HG03469 (cell line): Measurements from ENCODE around the gene PLCB1.
"Not testable (repeated sequence)": the region's sequence is repeated elsewhere in the genome, so short reads cannot be mapped to it uniquely, and the experiment has no call there.

Experiments used
- ATAC-seq: cut with Tn5 transposase; IDR thresholded peaks from one replicate; pipeline ENCODE4 v1.9.1; 2021; ENCODE audit warnings: mild to moderate bottlenecking, moderate library complexity, moderate number of reproducible peaks; ENCODE audit not compliant: unreplicated experiment

The PLCB1 gene

GRCh38 chr20:8798505-8798904 lies 666.4 kb downstream of the PLCB1 start:
- ATAC-seq: no peak

GRCh38 chr20:8800089-8800488 lies 668.0 kb downstream of the PLCB1 start:
- no peak for ATAC-seq

GRCh38 chr20:8801686-8802085 lies 669.6 kb downstream of the PLCB1 start:
- no peak for ATAC-seq

GRCh38 chr20:8803065-8803464 lies 671.0 kb downstream of the PLCB1 start:
- no peak for ATAC-seq

- no peak for ATAC-seq
These were observed 671.9 kb downstream of the PLCB1 start for GRCh38 chr20:8803941-8804340.

GRCh38 chr20:8805737-8806442 lies 673.8 kb downstream of the PLCB1 start:
- ATAC-seq: no peak

GRCh38 chr20:8807480-8808201 lies 675.6 kb downstream of the PLCB1 start:
- no peak for ATAC-seq

- no peak for ATAC-seq
These were observed 676.1 kb downstream of the PLCB1 start for GRCh38 chr20:8808202-8808535.

- ATAC-seq: no peak
These were observed 677.3 kb downstream of the PLCB1 start for GRCh38 chr20:8809107-8809953.

- no peak for ATAC-seq
These were observed 679.9 kb downstream of the PLCB1 start for GRCh38 chr20:8811801-8812594.

- ATAC-seq: no peak
These were observed 680.8 kb downstream of the PLCB1 start for GRCh38 chr20:8812817-8813216.

GRCh38 chr20:8815208-8815607 lies 683.1 kb downstream of the PLCB1 start:
- no peak for ATAC-seq

GRCh38 chr20:8829256-8829655 lies 697.2 kb downstream of the PLCB1 start:
- no peak for ATAC-seq

- ATAC-seq: not testable (repeated sequence)
These were observed 702.2 kb downstream of the PLCB1 start for GRCh38 chr20:8834294-8834693.

GRCh38 chr20:8834851-8835250 lies 702.8 kb downstream of the PLCB1 start:
- no peak for ATAC-seq

GRCh38 chr20:8837396-8837795 lies 705.3 kb downstream of the PLCB1 start:
- no peak for ATAC-seq

GRCh38 chr20:8842525-8842924 lies 710.5 kb downstream of the PLCB1 start:
- no peak for ATAC-seq

- ATAC-seq: no peak
These were observed 712.1 kb downstream of the PLCB1 start for GRCh38 chr20:8844179-8844578.

- ATAC-seq: no peak
These were observed 717.9 kb downstream of the PLCB1 start for GRCh38 chr20:8849990-8850389.

- ATAC-seq: no peak
These were observed 719.4 kb downstream of the PLCB1 start for GRCh38 chr20:8851446-8851845.

- not testable (repeated sequence) for ATAC-seq
These were observed 719.9 kb downstream of the PLCB1 start for GRCh38 chr20:8851919-8852318.
